CD4-positive, alpha-beta T cell treated with Interleukin-4 for 1 hour (primary cell): ENCODE results near the gene ENOSF1.

Experiments
- DNase-seq, 2 donors: peaks; one replicate each; pipeline ENCODE4 v3.0.0-alpha.2; 2020 to 2022

Gene ENOSF1

DNA sequence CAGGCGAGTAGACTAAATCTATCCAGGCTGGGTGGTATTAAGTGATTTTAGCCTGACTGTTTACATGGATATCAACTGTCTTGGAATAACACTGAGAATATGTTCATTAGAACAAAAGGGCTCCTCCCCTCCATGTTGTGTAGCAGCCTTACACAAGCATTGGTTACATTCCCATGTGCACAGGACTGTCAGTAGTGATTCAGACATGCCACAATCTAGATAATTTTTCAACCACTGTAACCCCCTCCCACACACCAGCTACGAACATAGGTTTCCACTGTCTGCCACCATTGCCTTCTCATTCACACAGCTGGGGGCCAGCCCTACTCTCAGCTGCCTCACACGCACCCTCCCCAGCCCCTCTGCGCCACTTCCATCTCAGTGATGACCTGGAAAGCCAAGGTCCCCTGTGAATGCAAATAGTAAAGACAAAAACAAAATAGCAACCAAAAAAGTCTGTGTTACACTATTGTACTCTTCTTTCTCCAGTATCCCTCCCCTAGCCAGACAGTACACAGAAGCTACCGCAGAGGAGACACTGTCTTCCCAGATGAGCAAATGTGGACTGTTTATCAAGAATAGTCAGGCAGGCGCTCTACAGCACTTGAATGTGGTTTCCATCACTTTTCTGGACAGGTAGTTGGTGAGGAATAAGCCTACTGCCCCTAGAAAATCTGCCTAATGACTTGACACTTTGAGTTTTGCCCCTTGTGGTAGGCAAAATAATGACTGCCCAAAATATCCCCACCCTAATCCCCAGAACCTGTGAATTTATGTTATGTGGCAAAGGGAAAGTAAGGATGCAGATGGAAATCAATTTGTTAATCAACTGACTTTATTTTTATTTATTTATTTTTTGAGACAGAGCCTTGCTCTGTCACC is 82.9 kb downstream of the ENOSF1 start:
- no peak for DNase-seq

DNA sequence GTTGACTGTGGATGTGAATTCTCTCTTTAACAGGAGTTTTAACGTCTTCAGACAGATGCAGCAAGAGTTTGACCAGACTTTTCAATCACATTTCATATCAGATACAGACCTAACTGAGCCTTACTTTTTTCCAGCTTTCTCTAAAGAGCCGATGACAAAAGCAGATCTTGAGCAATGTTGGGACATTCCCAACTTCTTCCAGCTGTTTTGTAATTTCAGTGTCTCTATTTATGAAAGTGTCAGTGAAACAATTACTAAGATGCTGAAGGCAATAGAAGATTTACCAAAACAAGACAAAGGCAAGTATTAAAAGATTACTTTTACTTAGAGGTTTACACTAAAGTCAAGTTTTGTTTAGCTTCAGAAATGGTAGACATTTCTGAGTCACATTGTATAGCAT is 85.2 kb downstream of the ENOSF1 start:
- DNase-seq: no peak

DNA sequence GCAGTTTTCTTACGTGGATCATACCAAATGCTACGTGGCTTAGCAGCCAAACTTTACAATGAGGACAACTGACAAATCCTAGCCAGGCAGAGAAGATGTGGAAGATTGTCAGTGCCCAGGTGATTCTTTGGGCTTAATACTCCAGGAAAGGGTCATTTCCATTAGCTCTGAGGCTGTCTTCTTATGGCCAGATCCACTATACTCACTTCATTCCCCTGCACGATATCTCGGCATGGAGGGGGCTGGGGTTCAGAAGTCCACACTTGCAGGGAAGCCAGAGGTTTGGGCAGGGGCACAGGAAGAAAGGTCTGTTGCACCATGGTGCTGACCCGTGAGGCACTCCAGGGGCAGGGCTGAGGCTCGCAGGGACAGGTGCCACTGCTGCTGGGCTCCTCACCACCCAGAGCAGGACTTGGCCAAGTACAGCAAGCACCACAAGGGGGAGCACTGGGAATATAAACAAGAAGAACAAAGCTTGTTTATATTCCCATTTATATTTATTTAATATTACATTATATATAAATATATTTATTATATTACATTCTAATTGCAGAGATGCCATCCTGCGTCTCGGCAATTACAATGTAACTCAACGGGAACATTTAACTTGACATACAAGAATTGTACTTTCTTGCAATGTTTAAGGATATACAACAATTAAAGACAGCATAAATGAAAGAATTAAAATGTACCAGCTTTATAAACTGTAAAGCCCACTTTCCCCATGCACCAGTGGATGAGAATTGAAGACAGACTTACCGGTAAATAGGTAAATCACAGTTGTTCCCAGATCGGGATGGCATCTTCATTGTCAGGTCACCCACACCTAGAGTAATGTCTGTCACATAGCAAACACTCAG is 88.4 kb downstream of the ENOSF1 start:
- peak; percentile 42 to 60 for DNase-seq

DNA sequence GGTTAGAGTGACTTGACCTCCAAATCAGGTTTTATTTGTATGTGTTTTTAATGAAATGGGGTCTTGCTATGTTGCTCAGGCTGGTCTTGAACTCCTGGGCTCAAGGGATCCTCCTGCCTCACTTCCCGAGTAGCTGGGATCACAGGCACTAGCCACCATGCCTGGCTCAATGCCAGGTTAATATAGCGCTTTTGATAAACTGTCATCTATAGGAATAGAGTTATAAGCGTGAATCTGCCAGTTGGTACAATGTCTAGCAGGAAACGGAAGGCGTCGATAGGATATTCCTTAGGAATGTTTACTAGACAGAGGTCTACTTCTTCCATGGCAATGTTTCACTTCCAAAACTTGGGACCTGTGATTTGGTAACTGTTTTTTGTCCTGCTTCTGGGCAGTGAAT is 90.1 kb downstream of the ENOSF1 start:
- no peak for DNase-seq

DNA sequence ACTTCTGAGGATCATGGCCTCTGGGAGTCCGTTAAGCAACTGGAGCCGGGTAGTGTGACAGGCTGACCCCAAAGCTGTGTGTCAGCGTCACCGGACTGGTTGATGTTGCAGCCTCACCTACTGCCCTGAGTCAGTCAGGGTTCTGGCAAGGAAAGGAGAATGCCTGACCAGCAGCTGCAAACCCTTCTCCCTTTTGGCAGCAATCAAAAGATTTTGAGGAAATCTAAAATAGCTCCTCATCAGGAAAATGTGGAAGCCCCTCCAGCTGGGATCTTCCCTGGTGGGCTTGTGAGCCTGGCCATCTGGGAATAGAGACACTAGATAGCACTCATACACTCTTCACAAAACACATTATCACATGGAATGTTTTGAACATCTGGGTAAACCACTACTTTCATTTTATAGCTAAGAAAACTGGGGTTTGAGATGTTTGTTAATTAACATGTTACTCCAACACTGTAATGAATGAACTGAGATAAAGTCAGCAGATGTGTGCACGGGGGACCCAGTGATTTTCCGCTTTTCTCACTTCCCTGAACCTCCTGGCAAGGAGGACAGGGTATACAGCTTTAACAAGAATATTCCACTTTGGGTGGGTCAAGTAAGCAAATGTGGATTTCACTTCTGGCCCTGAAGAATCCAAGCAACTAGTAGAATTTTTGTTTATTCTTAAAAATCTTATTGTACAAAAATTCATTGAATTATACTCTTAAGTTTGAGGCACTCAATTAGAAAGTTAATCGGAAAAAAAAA is 91.0 kb downstream of the ENOSF1 start:
- no peak for DNase-seq
